ENCODE measurements around the gene IKBIP.

The IKBIP gene

DNA sequence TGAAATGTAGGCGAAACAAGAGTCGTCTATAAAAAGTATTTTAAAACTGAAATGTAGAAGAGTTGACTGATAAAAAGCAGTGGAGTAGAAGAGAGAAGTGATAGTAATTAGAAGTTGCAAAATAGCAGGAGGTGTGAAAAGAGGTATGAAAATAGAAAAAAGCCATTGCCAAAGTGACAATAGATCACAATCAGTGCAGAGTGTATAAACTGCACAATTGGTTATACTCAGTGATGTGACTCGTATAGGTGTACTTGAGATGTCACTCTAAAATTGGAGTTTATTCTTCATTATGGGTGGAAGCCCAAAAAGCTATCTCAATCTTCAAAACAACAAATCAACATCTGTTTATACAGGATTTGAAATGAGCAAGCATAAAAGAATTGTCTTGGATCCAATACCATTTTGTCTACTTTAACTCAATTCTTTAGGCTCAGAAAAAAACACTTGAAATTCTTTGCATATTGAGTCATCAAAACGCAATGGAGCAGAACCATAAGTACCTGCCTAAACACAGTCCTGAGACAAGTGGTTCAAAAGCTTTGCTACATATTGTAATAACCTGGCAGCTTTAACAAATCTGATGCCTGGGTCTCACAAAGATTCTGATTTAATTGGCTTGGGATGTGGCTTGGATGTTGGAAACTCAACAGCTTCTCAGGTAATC lies 8.8 kb downstream of the IKBIP start:
- DNase-seq = no peak
- Histone ChIP-seq H3K36me3 (replicated peaks) (peaks cover 14% of the 10 kb centered on the region), H3K27me3 (replicated peaks) (no peaks in the 10 kb centered on the region), H3K27ac (no peak overlapping the region), H3K4me3 (ENCODE audit: low read depth, low read length) (no peak overlapping the region)
- TF ChIP-seq, protein P1, sequence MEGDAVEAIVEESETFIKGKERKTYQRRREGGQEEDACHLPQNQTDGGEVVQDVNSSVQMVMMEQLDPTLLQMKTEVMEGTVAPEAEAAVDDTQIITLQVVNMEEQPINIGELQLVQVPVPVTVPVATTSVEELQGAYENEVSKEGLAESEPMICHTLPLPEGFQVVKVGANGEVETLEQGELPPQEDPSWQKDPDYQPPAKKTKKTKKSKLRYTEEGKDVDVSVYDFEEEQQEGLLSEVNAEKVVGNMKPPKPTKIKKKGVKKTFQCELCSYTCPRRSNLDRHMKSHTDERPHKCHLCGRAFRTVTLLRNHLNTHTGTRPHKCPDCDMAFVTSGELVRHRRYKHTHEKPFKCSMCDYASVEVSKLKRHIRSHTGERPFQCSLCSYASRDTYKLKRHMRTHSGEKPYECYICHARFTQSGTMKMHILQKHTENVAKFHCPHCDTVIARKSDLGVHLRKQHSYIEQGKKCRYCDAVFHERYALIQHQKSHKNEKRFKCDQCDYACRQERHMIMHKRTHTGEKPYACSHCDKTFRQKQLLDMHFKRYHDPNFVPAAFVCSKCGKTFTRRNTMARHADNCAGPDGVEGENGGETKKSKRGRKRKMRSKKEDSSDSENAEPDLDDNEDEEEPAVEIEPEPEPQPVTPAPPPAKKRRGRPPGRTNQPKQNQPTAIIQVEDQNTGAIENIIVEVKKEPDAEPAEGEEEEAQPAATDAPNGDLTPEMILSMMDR (IDR thresholded peaks at IDR 0.05; ENCODE audit: low read depth, low read length, missing control alignments) = no peak
- in situ Hi-C loops (cut with HindIII; ENCODE audit: low pct_ligation_motif_present, low sequenced_read_pairs) = no loop called here

DNA sequence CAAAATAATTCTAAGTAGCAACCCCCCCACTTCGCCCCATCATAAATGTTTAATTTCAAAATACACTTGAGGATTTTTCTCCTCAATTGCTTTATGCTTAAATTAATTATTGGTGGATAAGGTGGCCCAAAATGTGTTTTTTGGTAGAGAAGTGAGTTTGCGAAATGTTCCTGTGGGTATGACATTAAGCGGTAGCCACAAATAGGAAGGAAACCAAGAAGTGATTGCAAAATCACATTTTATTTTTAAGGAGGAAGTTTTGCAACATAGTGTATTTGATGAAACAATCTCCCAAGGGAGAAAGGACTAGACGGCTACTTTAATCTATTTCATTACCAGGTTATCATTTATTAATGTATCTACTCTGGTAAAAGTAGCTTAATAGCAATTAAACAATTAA lies 25.6 kb downstream of the IKBIP start:
- no peaks in the 10 kb centered on the region for H3K27me3 ChIP-seq (replicated peaks)
- in situ Hi-C loops (cut with HindIII; ENCODE audit: low pct_ligation_motif_present, low sequenced_read_pairs) = no loop called here
- no peak overlapping the region for H3K27ac ChIP-seq
- no peak for DNase-seq
- TF ChIP-seq, protein P1 (IDR thresholded peaks at IDR 0.05; ENCODE audit: low read depth, low read length, missing control alignments) = no peak
- no peaks in the 10 kb centered on the region for H3K36me3 ChIP-seq (replicated peaks)
- H3K4me3 ChIP-seq (ENCODE audit: low read depth, low read length) = no peak overlapping the region

DNA sequence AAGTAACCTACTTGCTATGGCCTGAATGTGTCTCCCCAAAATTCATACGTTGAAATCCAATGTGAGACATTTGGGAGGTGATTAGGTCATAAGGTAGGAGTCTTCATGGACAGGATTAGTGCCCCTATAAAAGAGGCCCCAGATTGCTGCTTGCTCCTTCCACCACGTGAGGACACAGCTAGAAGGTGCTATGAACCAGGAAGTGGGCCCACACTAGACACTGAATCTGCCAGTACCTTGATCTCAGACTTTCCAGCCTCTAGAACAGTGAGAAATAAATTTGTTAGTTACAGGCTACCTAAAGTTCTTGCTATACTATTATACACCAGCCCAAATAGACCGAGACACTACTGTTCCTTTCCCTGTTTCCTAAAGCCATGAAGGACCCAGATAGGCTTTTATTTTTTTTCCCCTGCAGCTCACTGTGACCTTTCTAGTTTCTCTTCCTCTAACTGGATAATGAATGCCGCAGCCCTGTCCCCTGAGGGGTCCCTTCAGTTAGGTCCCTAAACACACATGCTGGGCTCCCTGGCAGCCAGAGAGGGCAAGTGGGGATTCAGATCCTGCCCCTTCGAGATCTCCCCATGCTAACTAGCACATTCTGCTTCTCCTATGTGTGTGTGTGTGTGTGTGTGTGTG lies 31.8 kb downstream of the IKBIP start:
- TF ChIP-seq, protein P1 (IDR thresholded peaks at IDR 0.05; ENCODE audit: low read depth, low read length, missing control alignments) = no peak
- Histone ChIP-seq H3K27ac (no peak overlapping the region), H3K27me3 (replicated peaks) (no peaks in the 10 kb centered on the region), H3K4me3 (ENCODE audit: low read depth, low read length) (no peak overlapping the region), H3K36me3 (replicated peaks) (peaks cover 2% of the 10 kb centered on the region)
- in situ Hi-C loops (cut with HindIII; ENCODE audit: low pct_ligation_motif_present, low sequenced_read_pairs) = no loop called here
- no peak for DNase-seq

DNA sequence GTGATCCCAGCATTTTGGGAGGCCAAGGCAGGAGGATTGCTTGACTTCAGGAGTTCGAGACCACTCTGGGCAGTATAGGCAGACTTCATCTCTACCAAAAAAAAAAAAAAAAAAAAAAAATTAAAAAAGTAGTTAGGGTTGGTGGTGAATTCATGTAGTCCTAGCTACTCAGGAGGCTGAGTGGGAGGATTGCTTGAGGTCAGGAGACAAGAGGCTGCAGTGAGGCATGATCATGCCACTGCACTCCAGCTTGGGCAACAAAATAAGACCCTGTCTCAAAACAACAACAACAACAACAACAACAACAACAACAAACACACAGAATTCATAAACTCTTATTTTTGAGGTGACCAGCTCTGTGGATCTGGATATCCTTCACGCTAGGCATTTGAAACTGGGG lies 34.0 kb downstream of the IKBIP start:
- Histone ChIP-seq H3K27ac (no peak overlapping the region), H3K36me3 (replicated peaks) (peaks cover 2% of the 10 kb centered on the region), H3K27me3 (replicated peaks) (no peaks in the 10 kb centered on the region), H3K4me3 (ENCODE audit: low read depth, low read length) (no peak overlapping the region)
- in situ Hi-C loops (cut with HindIII; ENCODE audit: low pct_ligation_motif_present, low sequenced_read_pairs) = no loop called here
- TF ChIP-seq, protein P1 (IDR thresholded peaks at IDR 0.05; ENCODE audit: low read depth, low read length, missing control alignments) = no peak
- DNase-seq = no peak

DNA sequence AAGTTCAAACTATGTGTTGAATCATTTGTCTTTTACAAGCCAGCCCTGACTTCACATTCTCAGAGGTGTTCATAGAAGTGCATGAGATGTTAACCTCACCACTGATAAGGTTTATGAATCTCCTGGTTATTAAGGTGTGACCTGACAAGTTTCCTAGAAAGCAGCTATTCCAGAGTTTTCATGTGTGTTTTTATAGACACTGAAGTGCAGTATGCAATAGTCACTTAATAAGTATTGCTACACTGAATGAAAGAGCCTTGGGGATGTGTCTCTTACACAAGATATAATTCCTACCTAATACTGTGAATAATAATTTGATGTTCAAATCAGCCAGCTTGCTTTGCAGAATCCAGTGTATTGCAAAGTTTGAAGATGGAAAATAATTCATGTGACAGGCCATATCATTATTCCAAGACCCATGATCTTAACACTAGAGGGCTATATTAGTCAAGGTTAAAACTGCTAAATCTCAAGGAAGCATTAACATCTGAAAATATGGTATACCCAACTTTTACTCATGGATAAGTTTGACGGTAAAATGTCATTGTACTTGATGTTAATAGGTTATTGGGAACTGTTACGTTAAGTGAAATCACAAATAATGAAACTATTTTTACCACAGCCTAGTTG lies 38.1 kb downstream of the IKBIP start:
- H3K27me3 ChIP-seq (replicated peaks) = no peaks in the 10 kb centered on the region
- H3K36me3 ChIP-seq (replicated peaks) = peaks cover 29% of the 10 kb centered on the region
- H3K4me3 ChIP-seq (ENCODE audit: low read depth, low read length) = no peak overlapping the region
- TF ChIP-seq, protein P1 (IDR thresholded peaks at IDR 0.05; ENCODE audit: low read depth, low read length, missing control alignments) = no peak
- in situ Hi-C loops (cut with HindIII; ENCODE audit: low pct_ligation_motif_present, low sequenced_read_pairs) = no loop called here
- DNase-seq = no peak
- H3K27ac ChIP-seq = no peak overlapping the region

Measured in brain microvascular endothelial cell (primary cell).